Fibroblast of lung (primary cell): Measurements from ENCODE around the gene MAP3K19. TPM values are rescaled to one million over a fixed set of nuclear protein-coding genes. Genes with fewer than 3 reads are reported as not detected.

Source experiments
- DNase-seq, 2 donors: peaks; one replicate each; pipeline versions ENCODE4 v3.0.0 to v3.0.0-alpha.2; 2010; ENCODE audit warnings: low read depth in 2 of 2
- H2AFZ ChIP-seq: 2 replicates; pipeline ENCODE4 v1.5.1; 2012; ENCODE audit warnings: low read length, control low read depth, inconsistent platforms
- H3K27ac ChIP-seq: 2 replicates; pipeline ENCODE4 v1.5.1; 2011; ENCODE audit warnings: low read length, control low read depth; ENCODE audit not compliant: insufficient read depth
- H3K27me3 ChIP-seq: 2 replicates; pipeline ENCODE4 v1.5.1; 2011; ENCODE audit warnings: mild to moderate bottlenecking, low read length; ENCODE audit not compliant: control insufficient read depth, insufficient read depth
- H3K36me3 ChIP-seq: 2 replicates; pipeline ENCODE4 v1.5.1; 2011; ENCODE audit warnings: low read length; ENCODE audit not compliant: control insufficient read depth, insufficient read depth
- H3K4me1 ChIP-seq: 2 replicates; pipeline ENCODE4 v1.5.1; 2011; ENCODE audit warnings: low read length; ENCODE audit not compliant: control insufficient read depth, insufficient read depth; ENCODE audit errors: extremely low read depth
- H3K4me2 ChIP-seq: 2 replicates; pipeline ENCODE4 v1.5.1; 2011; ENCODE audit warnings: low read length, control low read depth; ENCODE audit not compliant: insufficient read depth; ENCODE audit errors: extremely low read depth
- H3K4me3 ChIP-seq, 4 experiments: fragments of 200-600 bp in 1 of 4; sonication (generic) in 1 of 4; replicated peaks in 1 of 4; 2 replicates each; pipeline ENCODE4 v1.5.1; 2011 to 2016; ENCODE audit warnings: low read length in 4 of 4, low read depth in 3 of 4, mild to moderate bottlenecking in 3 of 4, control low read depth in 2 of 4, inconsistent platforms in 1 of 4, mixed read lengths in 1 of 4; ENCODE audit not compliant: insufficient read depth in 1 of 4; ENCODE audit errors: control extremely low read depth in 1 of 4
- H3K79me2 ChIP-seq: 2 replicates; pipeline ENCODE4 v1.5.1; 2012; ENCODE audit warnings: mild to moderate bottlenecking, low read length, inconsistent platforms; ENCODE audit not compliant: control insufficient read depth, insufficient read depth
- H3K9ac ChIP-seq: 2 replicates; pipeline ENCODE4 v1.5.1; 2011; ENCODE audit warnings: mild to moderate bottlenecking, low read length, control low read depth; ENCODE audit not compliant: insufficient read depth
- H3K9me3 ChIP-seq: 2 replicates; pipeline ENCODE4 v1.5.1; 2012; ENCODE audit warnings: low read depth, low read length; ENCODE audit not compliant: control insufficient read depth, insufficient read depth
- H4K20me1 ChIP-seq: 2 replicates; pipeline ENCODE4 v1.5.1; 2011; ENCODE audit warnings: low read length; ENCODE audit not compliant: control insufficient read depth, insufficient read depth; ENCODE audit errors: extremely low read depth
- CTCF ChIP-seq, 2 donors: IDR thresholded peaks in 1 of 2; conservative IDR thresholded peaks in 1 of 2; 1 replicate in 1 of 2; 2 replicates in 1 of 2; pipeline ENCODE4 v1.5.1; 2011 to 2012; ENCODE audit warnings: low read length in 2 of 2, control low read depth in 1 of 2, inconsistent platforms in 1 of 2, low read depth in 1 of 2, mild to moderate bottlenecking in 1 of 2
- EZH2 ChIP-seq: IDR thresholded peaks from 2 replicates; pipeline ENCODE4 v1.5.1; 2012; ENCODE audit warnings: low read length, control low read depth, mild to moderate bottlenecking; ENCODE audit errors: missing control alignments
- polyA plus RNA-seq, 2 donors: library from polyadenylated mRNA; depleted of rRNA in 1 of 2; stranded (reverse) in 1 of 2; unstranded in 1 of 2; fragments of >200 nt; gene quantifications; 2 replicates each; pipeline ENCODE4 v1.2.1, GENCODE V29; 2011 to 2012; ENCODE audit warnings: missing spikeins in 1 of 2
- total RNA-seq: library from RNA; depleted of rRNA; stranded (reverse); fragments of >200 nt; gene quantifications from 2 replicates; pipeline ENCODE4 v1.2.1, GENCODE V29; 2014

MAP3K19 gene
- total and polyA plus RNA-seq, 2 donors (not counting 1 experiment from before 2014, with no cell fraction given), result not detected

GRCh38 chr2:135052042-135052876 is 5.0 kb upstream of the MAP3K19 start, which contains the start of gene RAB3GAP1:
TSS of gene RAB3GAP1 (plus strand) at chr2:135052292. CDS start at chr2:135052308, 16 bp downstream.
- TF ChIP-seq EZH2, result no peak
- TF ChIP-seq CTCF (conservative IDR thresholded peaks at IDR 0.05 in 1 of 2, IDR thresholded peaks at IDR 0.05 in 1 of 2; ENCODE audit: low read depth in 1 of 2, low read length in 2 of 2), result no peak
- H3K4me1 ChIP-seq, result peaks cover 3% of the 10 kb centered on the region
- H4K20me1 ChIP-seq, result no peaks in the 10 kb centered on the region
- peak within 1 kb of the TSS; percentile 79 for H3K4me2 ChIP-seq
- H3K27ac ChIP-seq, result peak within 1 kb of the TSS; percentile 98
- peak within 1 kb of the TSS; percentile 98 for H2AFZ ChIP-seq
- H3K27me3 ChIP-seq, result no peaks in the 10 kb centered on the region
- no peaks in the 10 kb centered on the region for H3K36me3 ChIP-seq
- peak within 1 kb of the TSS; percentile 96 for H3K9ac ChIP-seq
- H3K9me3 ChIP-seq, result no peaks in the 10 kb centered on the region
- H3K79me2 ChIP-seq, result peaks cover 41% of the 10 kb centered on the region
- peak within 1 kb of the TSS; percentile 91 to 100 (median 95) for H3K4me3 ChIP-seq
- peak; percentile 83 to 88 for DNase-seq

- Histone ChIP-seq H3K4me3 (no peak overlapping the region), H3K27ac (no peak overlapping the region), H3K9ac (no peak overlapping the region), H2AFZ (no peak overlapping the region), H3K27me3 (no peaks in the 10 kb centered on the region), H3K79me2 (peaks cover 29% of the 10 kb centered on the region), H3K36me3 (no peaks in the 10 kb centered on the region), H3K4me1 (peaks cover 3% of the 10 kb centered on the region), H3K9me3 (no peaks in the 10 kb centered on the region), H3K4me2 (no peak overlapping the region), H4K20me1 (no peaks in the 10 kb centered on the region)
- no peak for DNase-seq
- TF ChIP-seq CTCF (conservative IDR thresholded peaks at IDR 0.05 in 1 of 2, IDR thresholded peaks at IDR 0.05 in 1 of 2; ENCODE audit: low read depth in 1 of 2, low read length in 2 of 2) (no peak), EZH2 (no peak)
These were observed 3.4 kb upstream of the MAP3K19 start for GRCh38 chr2:135050684-135051083.

GRCh38 chr2:135050132-135050531 is 2.9 kb upstream of the MAP3K19 start:
- Histone ChIP-seq H3K4me3 (no peak overlapping the region), H3K4me1 (peaks cover 3% of the 10 kb centered on the region), H2AFZ (no peak overlapping the region), H3K4me2 (no peak overlapping the region), H3K36me3 (no peaks in the 10 kb centered on the region), H4K20me1 (no peaks in the 10 kb centered on the region), H3K9ac (no peak overlapping the region), H3K79me2 (peaks cover 27% of the 10 kb centered on the region), H3K27ac (no peak overlapping the region), H3K9me3 (no peaks in the 10 kb centered on the region), H3K27me3 (no peaks in the 10 kb centered on the region)
- no peak for DNase-seq
- no peak for TF ChIP-seq EZH2
- TF ChIP-seq CTCF (conservative IDR thresholded peaks at IDR 0.05 in 1 of 2, IDR thresholded peaks at IDR 0.05 in 1 of 2; ENCODE audit: low read depth in 1 of 2, low read length in 2 of 2), result no peak
